HepG2 (cell line): ENCODE measurements around the gene JPH4. TPM values are rescaled to one million over a fixed set of nuclear protein-coding genes. Genes with fewer than 3 reads are reported as not detected.

Source experiments
- ATF1 ChIP-seq: IDR thresholded peaks from 2 replicates; pipeline ENCODE4 v1.6.1; 2016; ENCODE audit warnings: mild to moderate bottlenecking, control low read depth
- ATRX ChIP-seq: sonication (generic); formaldehyde crosslinking; IDR thresholded peaks from 2 replicates; pipeline ENCODE4 v1.4.0; 2020; ENCODE audit warnings: missing genetic modification reagents, borderline replicate concordance
- CENPX ChIP-seq: sonication (generic); formaldehyde crosslinking; IDR thresholded peaks from 2 replicates; pipeline ENCODE4 v1.9.0; 2021; ENCODE audit warnings: mild to moderate bottlenecking, missing genetic modification reagents, moderate library complexity
- CREB1 ChIP-seq, 2 experiments: fragments of 450-650 bp in 1 of 2; IDR thresholded peaks; 2 replicates each; pipeline ENCODE4 v1.6.1; 2016 to 2017; ENCODE audit warnings: control low read depth in 1 of 2, mild to moderate bottlenecking in 1 of 2, missing compliant biosample characterization in 1 of 2, missing genetic modification characterization in 1 of 2
- CREM ChIP-seq, 2 experiments: sonication (generic) in 1 of 2; formaldehyde crosslinking in 1 of 2; IDR thresholded peaks; 2 replicates each; pipeline versions ENCODE4 v1.4.0 to v1.6.1; 2016 to 2020; ENCODE audit warnings: antibody characterized with exemption in 1 of 2, mild to moderate bottlenecking in 1 of 2, missing genetic modification reagents in 1 of 2
- ELF3 ChIP-seq: IDR thresholded peaks from 2 replicates; pipeline ENCODE4 v1.6.1; 2016; ENCODE audit warnings: missing genetic modification reagents, missing compliant biosample characterization
- FOXA1 ChIP-seq, 2 experiments: fragments of 450-650 bp in 1 of 2; sonication (generic) in 1 of 2; formaldehyde crosslinking in 1 of 2; IDR thresholded peaks; 2 replicates each; pipeline versions ENCODE4 v1.4.0 to v1.6.1; 2016 to 2020; ENCODE audit warnings: missing genetic modification reagents in 1 of 2
- FOXO1 ChIP-seq: sonication (generic); formaldehyde crosslinking; IDR thresholded peaks from 2 replicates; pipeline ENCODE4 v1.4.0; 2020; ENCODE audit warnings: missing genetic modification reagents
- GATAD1 ChIP-seq: IDR thresholded peaks from 2 replicates; pipeline ENCODE4 v1.6.1; 2016; ENCODE audit warnings: missing genetic modification reagents, missing compliant biosample characterization
- JDP2 ChIP-seq: sonication (generic); formaldehyde crosslinking; IDR thresholded peaks from 2 replicates; pipeline ENCODE4 v1.8.1; 2022; ENCODE audit warnings: missing genetic modification reagents, borderline replicate concordance
- MAFF ChIP-seq: IDR thresholded peaks from 2 replicates; pipeline ENCODE4 v1.6.1; 2011; ENCODE audit warnings: low read depth, low read length, improper control_type of control experiment
- MED1 ChIP-seq: sonication (generic); formaldehyde crosslinking; IDR thresholded peaks from 2 replicates; pipeline ENCODE4 v1.4.0; 2020; ENCODE audit warnings: missing genetic modification reagents
- MYC ChIP-seq: sonication (generic); formaldehyde crosslinking; IDR thresholded peaks from 2 replicates; pipeline ENCODE4 v1.9.0; 2021; ENCODE audit warnings: missing genetic modification reagents, borderline replicate concordance
- RBFOX2 ChIP-seq: fragments of 200-400 bp; formaldehyde crosslinking; IDR thresholded peaks from 2 replicates; pipeline ENCODE4 v1.6.1; 2017; ENCODE audit warnings: low read depth, mild to moderate bottlenecking, low read length
- SCMH1 ChIP-seq: sonication (generic); formaldehyde crosslinking; IDR thresholded peaks from 2 replicates; pipeline ENCODE4 v1.9.0; 2021; ENCODE audit warnings: missing genetic modification reagents, mild to moderate bottlenecking, borderline replicate concordance
- SIX4 ChIP-seq: sonication (generic); formaldehyde crosslinking; IDR thresholded peaks from 2 replicates; pipeline ENCODE4 v1.4.0; 2020; ENCODE audit warnings: missing genetic modification reagents
- SUZ12 ChIP-seq: fragments of 150-350 bp; IDR thresholded peaks from 2 replicates; pipeline ENCODE4 v1.6.1; 2014; ENCODE audit warnings: low read depth, low read length
- ZBTB42 ChIP-seq: sonication (generic); formaldehyde crosslinking; IDR thresholded peaks from 2 replicates; pipeline ENCODE4 v1.5.0; 2020; ENCODE audit warnings: mild to moderate bottlenecking, missing genetic modification reagents
- ZBTB7A ChIP-seq: sonication (generic); formaldehyde crosslinking; IDR thresholded peaks from 2 replicates; pipeline ENCODE4 v1.8.0; 2022; ENCODE audit warnings: mild to moderate bottlenecking, missing genetic modification reagents
- ZFP90 ChIP-seq: sonication (generic); formaldehyde crosslinking; IDR thresholded peaks from 2 replicates; pipeline ENCODE4 v1.8.0; 2022; ENCODE audit warnings: missing genetic modification reagents, mild to moderate bottlenecking, inconsistent platforms, borderline replicate concordance
- ZNF12 ChIP-seq: sonication (generic); formaldehyde crosslinking; IDR thresholded peaks from 2 replicates; pipeline ENCODE4 v1.5.0; 2020; ENCODE audit warnings: missing genetic modification reagents
- ZNF143 ChIP-seq: sonication (generic); formaldehyde crosslinking; IDR thresholded peaks from 2 replicates; pipeline ENCODE4 v1.4.0; 2020; ENCODE audit warnings: missing genetic modification reagents
- ZNF441 ChIP-seq: sonication (generic); formaldehyde crosslinking; IDR thresholded peaks from 2 replicates; pipeline ENCODE4 v1.7.0; 2021; ENCODE audit warnings: missing genetic modification reagents, borderline replicate concordance
- ZNF746 ChIP-seq: sonication (generic); formaldehyde crosslinking; IDR thresholded peaks from 2 replicates; pipeline ENCODE4 v1.8.0; 2022; ENCODE audit warnings: mild to moderate bottlenecking, missing genetic modification reagents
- ZNF766 ChIP-seq: sonication (generic); formaldehyde crosslinking; IDR thresholded peaks from 2 replicates; pipeline ENCODE4 v1.5.0; 2020; ENCODE audit warnings: missing genetic modification reagents, borderline replicate concordance
- ZNF792 ChIP-seq: IDR thresholded peaks from 2 replicates; pipeline ENCODE4 v1.6.1; 2016
- polyA plus RNA-seq, 8 experiments: library from polyadenylated mRNA; depleted of rRNA in 3 of 8; stranded (reverse) in 7 of 8; unstranded in 1 of 8; fragments of >200 nt; fragmentation: Illumina TruSeq in 4 of 8; extraction: Trizol in 4 of 8; gene quantifications; 2 replicates each; pipeline versions ENCODE4 v1.2.1 to v1.2.3, GENCODE V29; 2011 to 2016; ENCODE audit warnings: low read depth in 4 of 8, missing spikeins in 1 of 8, mixed read lengths in 1 of 8; ENCODE audit not compliant: insufficient read depth in 1 of 8
- total RNA-seq, 5 experiments: library from RNA; depleted of rRNA; stranded (reverse); fragments of >200 nt; fragmentation: Illumina TruSeq; extraction: Trizol; gene quantifications; 2 replicates each; pipeline ENCODE4 v1.2.3, GENCODE V29; 2016; ENCODE audit warnings: low read depth in 1 of 5
- TF ChIP-seq, protein P1 (sequence below): sonication (generic); formaldehyde crosslinking; conservative IDR thresholded peaks from 2 replicates; pipeline ENCODE4 v1.4.0; 2020; ENCODE audit warnings: missing genetic modification reagents
- TF ChIP-seq, protein P2 (sequence below): sonication (generic); formaldehyde crosslinking; IDR thresholded peaks from 2 replicates; pipeline ENCODE4 v1.9.0; 2021; ENCODE audit warnings: missing genetic modification reagents, borderline replicate concordance

The JPH4 gene
- total and polyA plus RNA-seq, 2 of the 13 experiments (the other 11 are each of a cell fraction or from before 2014, with no cell fraction given) = 0.08 to 0.22 TPM

DNA sequence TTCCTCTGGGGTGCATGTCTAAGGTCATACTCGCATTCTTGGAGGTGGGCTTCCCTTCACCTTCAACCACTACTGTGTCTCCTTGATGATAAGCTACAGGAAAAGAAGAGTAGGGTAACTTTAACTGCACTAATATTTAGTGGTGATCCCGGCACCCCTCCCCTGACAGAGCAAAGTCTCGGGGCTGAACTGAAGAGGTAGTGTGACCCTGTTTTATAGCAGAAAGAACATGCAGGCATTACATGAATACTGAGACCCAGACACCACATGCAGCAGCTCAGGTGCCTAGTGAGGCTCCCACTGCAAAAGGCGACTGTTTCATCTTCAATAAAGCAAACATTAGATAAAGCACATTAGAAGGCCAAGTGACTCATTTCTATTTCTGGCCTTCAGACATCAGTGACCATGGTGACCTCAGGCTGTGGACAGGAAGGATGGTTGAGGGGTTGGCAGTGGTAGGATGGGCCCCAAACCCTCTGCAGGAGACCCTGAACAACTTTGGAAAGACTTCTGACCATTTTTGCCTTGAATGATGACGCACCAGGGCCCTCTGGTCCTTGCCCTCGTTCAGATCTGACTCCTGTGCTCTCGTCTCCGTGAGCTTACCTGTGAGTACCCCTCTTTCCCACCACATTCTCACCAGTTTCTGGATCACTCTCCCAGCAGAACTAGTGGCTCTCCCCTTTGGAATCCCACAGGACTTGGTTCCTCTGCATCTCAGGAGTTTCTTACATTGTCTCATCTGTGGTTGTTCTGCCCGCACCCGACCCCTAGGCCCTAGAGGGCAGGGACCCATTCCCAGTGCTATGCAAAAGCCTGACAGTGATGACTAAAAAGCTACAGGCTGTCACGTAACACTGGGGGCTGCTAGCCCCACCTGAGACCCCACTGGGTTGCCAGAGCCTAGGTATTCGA, 23.8 kb upstream of the JPH4 start (continued):
- peak; percentile 83; the same call in 1 of the 2 replicates for TF ChIP-seq ZNF12
- TF ChIP-seq, protein P1, sequence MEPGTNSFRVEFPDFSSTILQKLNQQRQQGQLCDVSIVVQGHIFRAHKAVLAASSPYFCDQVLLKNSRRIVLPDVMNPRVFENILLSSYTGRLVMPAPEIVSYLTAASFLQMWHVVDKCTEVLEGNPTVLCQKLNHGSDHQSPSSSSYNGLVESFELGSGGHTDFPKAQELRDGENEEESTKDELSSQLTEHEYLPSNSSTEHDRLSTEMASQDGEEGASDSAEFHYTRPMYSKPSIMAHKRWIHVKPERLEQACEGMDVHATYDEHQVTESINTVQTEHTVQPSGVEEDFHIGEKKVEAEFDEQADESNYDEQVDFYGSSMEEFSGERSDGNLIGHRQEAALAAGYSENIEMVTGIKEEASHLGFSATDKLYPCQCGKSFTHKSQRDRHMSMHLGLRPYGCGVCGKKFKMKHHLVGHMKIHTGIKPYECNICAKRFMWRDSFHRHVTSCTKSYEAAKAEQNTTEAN = peak; percentile 89
- TF ChIP-seq ZNF746 (CRISPR knock-in tag) = peak; percentile 47; the same call in 1 of the 2 replicates
- TF ChIP-seq FOXO1 = peak; percentile 45; the same call in 1 of the 2 replicates
- peak; percentile 19; the same call in 1 of the 2 replicates for TF ChIP-seq ZNF441 (CRISPR knock-in tag)
- TF ChIP-seq MED1 (CRISPR knock-in tag) = peak; percentile 95
- peak; percentile 46; the same call in 1 of the 2 replicates for TF ChIP-seq ZFP90 (CRISPR knock-in tag)
- TF ChIP-seq ZNF792 (CRISPR knock-in tag) = peak; percentile 78; the same call in 1 of the 2 replicates
- TF ChIP-seq, protein P2, sequence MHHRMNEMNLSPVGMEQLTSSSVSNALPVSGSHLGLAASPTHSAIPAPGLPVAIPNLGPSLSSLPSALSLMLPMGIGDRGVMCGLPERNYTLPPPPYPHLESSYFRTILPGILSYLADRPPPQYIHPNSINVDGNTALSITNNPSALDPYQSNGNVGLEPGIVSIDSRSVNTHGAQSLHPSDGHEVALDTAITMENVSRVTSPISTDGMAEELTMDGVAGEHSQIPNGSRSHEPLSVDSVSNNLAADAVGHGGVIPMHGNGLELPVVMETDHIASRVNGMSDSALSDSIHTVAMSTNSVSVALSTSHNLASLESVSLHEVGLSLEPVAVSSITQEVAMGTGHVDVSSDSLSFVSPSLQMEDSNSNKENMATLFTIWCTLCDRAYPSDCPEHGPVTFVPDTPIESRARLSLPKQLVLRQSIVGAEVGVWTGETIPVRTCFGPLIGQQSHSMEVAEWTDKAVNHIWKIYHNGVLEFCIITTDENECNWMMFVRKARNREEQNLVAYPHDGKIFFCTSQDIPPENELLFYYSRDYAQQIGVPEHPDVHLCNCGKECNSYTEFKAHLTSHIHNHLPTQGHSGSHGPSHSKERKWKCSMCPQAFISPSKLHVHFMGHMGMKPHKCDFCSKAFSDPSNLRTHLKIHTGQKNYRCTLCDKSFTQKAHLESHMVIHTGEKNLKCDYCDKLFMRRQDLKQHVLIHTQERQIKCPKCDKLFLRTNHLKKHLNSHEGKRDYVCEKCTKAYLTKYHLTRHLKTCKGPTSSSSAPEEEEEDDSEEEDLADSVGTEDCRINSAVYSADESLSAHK = no peak
- TF ChIP-seq RBFOX2 = no peak
- no peak for TF ChIP-seq SUZ12
- no peak for TF ChIP-seq CENPX (CRISPR knock-in tag)
- no peak for TF ChIP-seq SCMH1 (CRISPR knock-in tag)
- TF ChIP-seq JDP2 (CRISPR knock-in tag) = no peak
- TF ChIP-seq CREB1 (IDR thresholded peaks at IDR 0.05) = peak; percentile 56
- no peak for TF ChIP-seq CREB1 (CRISPR knock-in tag; IDR thresholded peaks at IDR 0.05)
- TF ChIP-seq ZBTB7A (CRISPR knock-in tag) = no peak; the same call in 1 of the 2 replicates
- TF ChIP-seq SIX4 = peak; percentile 75
- TF ChIP-seq MAFF = peak; percentile 12; the same call in 1 of the 2 replicates
- TF ChIP-seq ZNF766 (CRISPR knock-in tag) = peak; percentile 93; the same call in 1 of the 2 replicates
- no peak for TF ChIP-seq ATF1 (CRISPR knock-in tag)
- peak; percentile 67 for TF ChIP-seq ZNF143 (CRISPR knock-in tag)
- TF ChIP-seq ZBTB42 = 0 out of 2 replicates have a peak, but pooled peaks have one; percentile 21
- TF ChIP-seq ELF3 = peak; percentile 82
- TF ChIP-seq FOXA1 (IDR thresholded peaks at IDR 0.05) = no peak
- peak; percentile 78 for TF ChIP-seq FOXA1 (CRISPR knock-in tag; IDR thresholded peaks at IDR 0.05)
- TF ChIP-seq ATRX (CRISPR knock-in tag) = no peak
- TF ChIP-seq CREM (IDR thresholded peaks at IDR 0.05) = peak; percentile 75; the same call in 1 of the 2 replicates
- no peak for TF ChIP-seq CREM (CRISPR knock-in tag; IDR thresholded peaks at IDR 0.05)
- TF ChIP-seq GATAD1 (CRISPR knock-in tag) = peak; percentile 56
- TF ChIP-seq MYC (CRISPR knock-in tag) = peak; percentile 66; the same call in 1 of the 2 replicates
